Cardiac muscle cell (in vitro differentiated cells and primary cell): Measurements from ENCODE around the gene PIPOX. TPM values are rescaled to one million over a fixed set of nuclear protein-coding genes. Genes with fewer than 3 reads are reported as not detected.

Source experiments
- DNase-seq, 2 donors: peaks; one replicate each; pipeline versions ENCODE4 v3.0.0 to v3.0.0-alpha.2; 2010 to 2017; ENCODE audit warnings: low read depth in 1 of 2, low spot score in 1 of 2
- H3K27ac ChIP-seq: fragments of 200-600 bp; sonication (generic); 2 replicates; pipeline ENCODE4 v1.5.1; 2016
- H3K27me3 ChIP-seq: fragments of 200-600 bp; sonication (generic); 2 replicates; pipeline ENCODE4 v1.6.0; 2016; ENCODE audit warnings: control low read depth
- H3K36me3 ChIP-seq: fragments of 200-600 bp; sonication (generic); 2 replicates; pipeline ENCODE4 v1.5.1; 2016; ENCODE audit warnings: control low read depth
- H3K4me1 ChIP-seq: fragments of 200-600 bp; sonication (generic); 2 replicates; pipeline ENCODE4 v1.8.1; 2017; ENCODE audit warnings: low read depth, mild to moderate bottlenecking, mixed run types
- H3K4me3 ChIP-seq: fragments of 200-600 bp; sonication (generic); 2 replicates; pipeline ENCODE4 v1.5.1; 2016; ENCODE audit warnings: mild to moderate bottlenecking
- H3K9me3 ChIP-seq: fragments of 200-600 bp; sonication (generic); 2 replicates; pipeline ENCODE4 v1.5.1; 2017; ENCODE audit warnings: low read depth, mild to moderate bottlenecking, control low read depth
- polyA plus RNA-seq: library from polyadenylated mRNA; unstranded; fragments of >200 nt; fragmentation: Nextera tagmentation; extraction: Ambion mirVana; gene quantifications from 2 replicates; pipeline ENCODE4 v1.2.1, GENCODE V29; 2016
- total RNA-seq: library from RNA; depleted of rRNA; stranded (reverse); fragments of >200 nt; gene quantifications from 2 replicates; pipeline ENCODE4 v1.2.3, GENCODE V29; 2016
- TF ChIP-seq, protein P1 (sequence below): IDR thresholded peaks from 2 replicates; pipeline ENCODE4 v1.5.1; 2012; ENCODE audit warnings: low read depth, mild to moderate bottlenecking, low read length

Gene PIPOX
- total and polyA plus RNA-seq, 2 experiments from 2014 or later = 5.3 to 6.5 TPM

- TF ChIP-seq, protein P1, sequence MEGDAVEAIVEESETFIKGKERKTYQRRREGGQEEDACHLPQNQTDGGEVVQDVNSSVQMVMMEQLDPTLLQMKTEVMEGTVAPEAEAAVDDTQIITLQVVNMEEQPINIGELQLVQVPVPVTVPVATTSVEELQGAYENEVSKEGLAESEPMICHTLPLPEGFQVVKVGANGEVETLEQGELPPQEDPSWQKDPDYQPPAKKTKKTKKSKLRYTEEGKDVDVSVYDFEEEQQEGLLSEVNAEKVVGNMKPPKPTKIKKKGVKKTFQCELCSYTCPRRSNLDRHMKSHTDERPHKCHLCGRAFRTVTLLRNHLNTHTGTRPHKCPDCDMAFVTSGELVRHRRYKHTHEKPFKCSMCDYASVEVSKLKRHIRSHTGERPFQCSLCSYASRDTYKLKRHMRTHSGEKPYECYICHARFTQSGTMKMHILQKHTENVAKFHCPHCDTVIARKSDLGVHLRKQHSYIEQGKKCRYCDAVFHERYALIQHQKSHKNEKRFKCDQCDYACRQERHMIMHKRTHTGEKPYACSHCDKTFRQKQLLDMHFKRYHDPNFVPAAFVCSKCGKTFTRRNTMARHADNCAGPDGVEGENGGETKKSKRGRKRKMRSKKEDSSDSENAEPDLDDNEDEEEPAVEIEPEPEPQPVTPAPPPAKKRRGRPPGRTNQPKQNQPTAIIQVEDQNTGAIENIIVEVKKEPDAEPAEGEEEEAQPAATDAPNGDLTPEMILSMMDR = no peak
- Histone ChIP-seq H3K4me1 (no peaks in the 10 kb centered on the region), H3K36me3 (peaks cover 88% of the 10 kb centered on the region), H3K4me3 (no peak overlapping the region), H3K27ac (no peak overlapping the region), H3K27me3 (no peaks in the 10 kb centered on the region), H3K9me3 (no peaks in the 10 kb centered on the region)
- no peak for DNase-seq
Observed at GRCh38 chr17:29094101-29094708, 51.3 kb downstream of the PIPOX start.

DNA sequence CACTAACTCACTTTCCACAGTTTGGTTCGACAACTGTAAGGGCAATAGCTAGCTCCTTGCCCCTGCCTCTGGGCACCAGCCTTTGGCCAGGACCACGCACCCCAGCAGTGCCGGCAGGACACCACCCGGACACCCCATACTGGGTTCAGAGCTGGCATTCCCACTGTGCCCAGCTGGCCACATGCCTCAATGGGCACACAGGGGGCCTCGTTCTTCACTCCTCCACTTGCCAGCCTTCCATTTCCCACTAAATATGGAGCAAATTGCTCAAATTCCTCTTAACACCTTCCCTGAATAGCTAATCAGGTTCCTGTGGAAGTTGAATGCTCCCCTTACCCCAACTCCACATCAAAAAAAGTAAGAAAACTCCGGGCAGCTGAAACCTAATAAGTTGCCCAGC lies 52.5 kb downstream of the PIPOX start:
- Histone ChIP-seq H3K27me3 (no peaks in the 10 kb centered on the region), H3K27ac (no peak overlapping the region), H3K4me1 (no peaks in the 10 kb centered on the region), H3K36me3 (peaks cover 88% of the 10 kb centered on the region), H3K9me3 (no peaks in the 10 kb centered on the region), H3K4me3 (no peak overlapping the region)
- TF ChIP-seq, protein P1 = no peak
- DNase-seq = no peak

GRCh38 chr17:29096094-29096493 lies 53.2 kb downstream of the PIPOX start:
- Histone ChIP-seq H3K36me3 (peaks cover 84% of the 10 kb centered on the region), H3K4me1 (no peaks in the 10 kb centered on the region), H3K9me3 (no peaks in the 10 kb centered on the region), H3K4me3 (no peak overlapping the region), H3K27ac (no peak overlapping the region), H3K27me3 (no peaks in the 10 kb centered on the region)
- TF ChIP-seq, protein P1 = no peak
- DNase-seq = no peak

GRCh38 chr17:29099527-29099926 lies 56.6 kb downstream of the PIPOX start:
- no peak overlapping the region for H3K4me3 ChIP-seq
- H3K9me3 ChIP-seq = no peaks in the 10 kb centered on the region
- DNase-seq = no peak
- TF ChIP-seq, protein P1 = no peak
- H3K27me3 ChIP-seq = no peaks in the 10 kb centered on the region
- H3K4me1 ChIP-seq = no peaks in the 10 kb centered on the region
- H3K27ac ChIP-seq = no peak overlapping the region
- H3K36me3 ChIP-seq = peaks cover 77% of the 10 kb centered on the region

DNA sequence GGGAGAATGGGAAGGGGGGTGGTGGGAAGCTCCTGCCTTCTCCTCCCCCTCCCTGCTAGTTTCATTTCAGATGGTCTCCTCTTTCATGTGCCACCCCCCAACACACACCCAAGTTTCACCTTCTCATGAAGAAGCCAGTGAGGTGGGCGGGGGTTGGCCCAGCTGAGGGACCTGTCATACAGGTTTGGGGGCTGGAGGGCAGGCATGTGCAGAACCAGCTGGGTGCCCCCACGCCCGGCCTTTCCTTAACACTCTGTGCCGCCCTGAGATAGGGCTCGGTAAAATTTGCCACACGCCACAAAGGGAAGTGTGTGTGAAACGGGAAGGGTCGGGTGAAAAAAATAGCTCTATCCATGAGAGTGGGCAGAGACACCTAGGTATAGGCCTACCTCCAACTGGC lies 57.4 kb downstream of the PIPOX start:
- no peak overlapping the region for H3K27ac ChIP-seq
- no peaks in the 10 kb centered on the region for H3K27me3 ChIP-seq
- peaks cover 70% of the 10 kb centered on the region for H3K36me3 ChIP-seq
- TF ChIP-seq, protein P1 = no peak
- no peaks in the 10 kb centered on the region for H3K9me3 ChIP-seq
- no peaks in the 10 kb centered on the region for H3K4me1 ChIP-seq
- no peak for DNase-seq
- no peak overlapping the region for H3K4me3 ChIP-seq
